Type B pancreatic cell (in vitro differentiated cells): ENCODE measurements around the gene ST6GALNAC5. TPM values are rescaled to one million over a fixed set of nuclear protein-coding genes. Genes with fewer than 3 reads are reported as not detected.
"Not testable (repeated sequence)": the region's sequence is repeated elsewhere in the genome, so short reads cannot be mapped to it uniquely, and the experiment has no call there.

Source experiments
- DNase-seq: peaks from one replicate; pipeline ENCODE4 v3.0.0; 2021; ENCODE audit warnings: mixed read lengths; ENCODE audit not compliant: unreplicated experiment; ENCODE audit errors: extremely low spot score
- H3K27ac Mint-ChIP-seq: 2 replicates; pipeline ENCODE4 v1.8.0; 2021; ENCODE audit warnings: mild to moderate bottlenecking, mixed read lengths
- H3K27me3 Mint-ChIP-seq: 2 replicates; pipeline ENCODE4 v1.8.0; 2021; ENCODE audit warnings: mixed read lengths
- H3K36me3 Mint-ChIP-seq: 2 replicates; pipeline ENCODE4 v1.8.0; 2021; ENCODE audit warnings: mixed read lengths
- H3K4me1 Mint-ChIP-seq: one replicate; pipeline ENCODE4 v1.8.0; 2021; ENCODE audit warnings: mixed read lengths; ENCODE audit not compliant: unreplicated experiment
- H3K4me3 Mint-ChIP-seq: 2 replicates; pipeline ENCODE4 v1.8.0; 2021; ENCODE audit warnings: mild to moderate bottlenecking, mixed read lengths
- H3K9me3 Mint-ChIP-seq: 2 replicates; pipeline ENCODE4 v1.8.0; 2021; ENCODE audit warnings: mixed read lengths
- CTCF ChIP-seq: fragments of 200-600 bp; sonication (generic); conservative IDR thresholded peaks from 2 replicates; pipeline ENCODE4 v1.5.0; 2021; ENCODE audit warnings: antibody characterized with exemption, mild to moderate bottlenecking
- total RNA-seq: library from RNA; stranded (reverse); gene quantifications from 2 replicates; pipeline ENCODE4 v1.2.1, GENCODE V29; 2021; ENCODE audit warnings: low replicate concordance

Gene ST6GALNAC5
- total RNA-seq, 1 donor from 2014 or later, result 36.6 TPM

- H3K27ac Mint-ChIP-seq, result no peak overlapping the region
- TF ChIP-seq CTCF, result no peak
- no peaks in the 10 kb centered on the region for H3K4me1 Mint-ChIP-seq
- peaks cover 34% of the 10 kb centered on the region for H3K36me3 Mint-ChIP-seq
- H3K27me3 Mint-ChIP-seq, result peaks cover 37% of the 10 kb centered on the region
- H3K9me3 Mint-ChIP-seq, result no peaks in the 10 kb centered on the region
- no peak for DNase-seq
- no peak overlapping the region for H3K4me3 Mint-ChIP-seq
Observed at GRCh38 chr1:76872944-76873343, 5.7 kb downstream of the ST6GALNAC5 start.

- peaks cover 21% of the 10 kb centered on the region for H3K36me3 Mint-ChIP-seq
- peaks cover 5% of the 10 kb centered on the region for H3K4me1 Mint-ChIP-seq
- TF ChIP-seq CTCF, result no peak
- peaks cover under 1% of the 10 kb centered on the region for H3K27me3 Mint-ChIP-seq
- no peak overlapping the region for H3K4me3 Mint-ChIP-seq
- DNase-seq, result no peak
- H3K9me3 Mint-ChIP-seq, result no peaks in the 10 kb centered on the region
- no peak overlapping the region for H3K27ac Mint-ChIP-seq
Observed at GRCh38 chr1:76876655-76877395, 9.5 kb downstream of the ST6GALNAC5 start.

- not testable (repeated sequence) for H3K4me3 Mint-ChIP-seq, DNase-seq, H3K4me1 Mint-ChIP-seq, H3K27ac Mint-ChIP-seq, H3K9me3 Mint-ChIP-seq, H3K27me3 Mint-ChIP-seq
- peaks cover 15% of the 10 kb centered on the region for H3K36me3 Mint-ChIP-seq
Observed at GRCh38 chr1:76879014-76879413, 11.7 kb downstream of the ST6GALNAC5 start.

GRCh38 chr1:76881762-76882161 is 14.5 kb downstream of the ST6GALNAC5 start:
- DNase-seq, result no peak
- H3K36me3 Mint-ChIP-seq, result peaks cover 4% of the 10 kb centered on the region
- TF ChIP-seq CTCF, result no peak

GRCh38 chr1:76891931-76892622 is 24.8 kb downstream of the ST6GALNAC5 start:
- Mint-ChIP-seq H3K4me3 (no peak overlapping the region), H3K4me1 (no peaks in the 10 kb centered on the region), H3K27ac (no peak overlapping the region), H3K9me3 (peaks cover 7% of the 10 kb centered on the region), H3K36me3 (peaks cover 10% of the 10 kb centered on the region), H3K27me3 (no peaks in the 10 kb centered on the region)
- no peak for DNase-seq
- no peak for TF ChIP-seq CTCF

More at GRCh38 chr1:76881762-76882161, 14.5 kb downstream of the ST6GALNAC5 start:
- H3K4me1 Mint-ChIP-seq, result peaks cover 5% of the 10 kb centered on the region
- no peaks in the 10 kb centered on the region for H3K27me3 Mint-ChIP-seq
- no peaks in the 10 kb centered on the region for H3K9me3 Mint-ChIP-seq
- no peak overlapping the region for H3K4me3 Mint-ChIP-seq
- no peak overlapping the region for H3K27ac Mint-ChIP-seq

DNA sequence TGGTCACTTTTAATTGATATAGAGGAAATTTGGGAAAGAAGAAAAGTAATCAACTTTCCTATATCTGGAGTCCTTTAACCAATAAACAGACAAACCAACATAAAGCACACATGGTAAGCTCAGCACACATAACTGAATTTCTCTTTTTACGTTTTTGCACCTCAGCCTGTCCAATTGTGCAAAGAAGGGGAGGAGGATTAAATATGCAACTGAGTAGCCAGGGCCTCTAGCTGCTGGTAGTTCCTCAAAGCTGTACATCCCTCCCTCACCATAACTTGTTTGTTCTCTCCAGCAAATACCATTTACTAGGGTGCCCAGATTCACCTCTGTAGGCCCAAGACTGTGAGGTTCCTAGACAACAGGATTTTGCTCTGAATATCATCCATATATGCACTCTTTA is 25.4 kb downstream of the ST6GALNAC5 start:
- Mint-ChIP-seq H3K27ac (no peak overlapping the region), H3K4me3 (no peak overlapping the region), H3K27me3 (no peaks in the 10 kb centered on the region), H3K9me3 (peaks cover 7% of the 10 kb centered on the region), H3K36me3 (peaks cover 10% of the 10 kb centered on the region), H3K4me1 (no peaks in the 10 kb centered on the region)
- no peak for DNase-seq
- TF ChIP-seq CTCF, result no peak
